AG08396 (cell line): ENCODE results near the gene PHKB.
A peak's percentile ranks its signal among the peaks of the same experiment; 100 is the strongest.
"Not testable (repeated sequence)": the region's sequence is repeated elsewhere in the genome, so short reads cannot be mapped to it uniquely, and the experiment has no call there.

Experiments used
- DNase-seq: peaks from one replicate; pipeline ENCODE4 v3.0.0; 2012; ENCODE audit warnings: low spot score, mixed read lengths

PHKB gene

DNA sequence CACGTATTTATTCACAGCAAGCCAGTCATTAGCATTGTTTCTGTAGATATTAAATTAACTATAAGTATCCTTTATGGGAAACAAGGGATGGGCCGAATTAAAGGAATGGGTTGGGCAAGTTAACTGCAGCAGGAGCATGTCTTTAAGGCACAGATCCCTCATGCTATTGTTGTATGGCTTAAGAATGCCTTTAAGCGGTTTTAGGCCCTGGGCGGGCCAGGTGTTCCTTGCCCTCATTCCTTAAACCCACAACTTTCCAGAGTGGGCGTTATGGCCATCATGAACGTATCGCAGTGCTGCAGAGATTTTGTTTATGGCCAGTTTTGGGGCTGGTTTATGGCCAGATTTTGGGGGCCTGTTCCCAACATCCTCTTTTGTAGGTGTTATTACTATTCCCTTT lies 9.1 kb downstream of the PHKB start:
- no peak for DNase-seq

DNA sequence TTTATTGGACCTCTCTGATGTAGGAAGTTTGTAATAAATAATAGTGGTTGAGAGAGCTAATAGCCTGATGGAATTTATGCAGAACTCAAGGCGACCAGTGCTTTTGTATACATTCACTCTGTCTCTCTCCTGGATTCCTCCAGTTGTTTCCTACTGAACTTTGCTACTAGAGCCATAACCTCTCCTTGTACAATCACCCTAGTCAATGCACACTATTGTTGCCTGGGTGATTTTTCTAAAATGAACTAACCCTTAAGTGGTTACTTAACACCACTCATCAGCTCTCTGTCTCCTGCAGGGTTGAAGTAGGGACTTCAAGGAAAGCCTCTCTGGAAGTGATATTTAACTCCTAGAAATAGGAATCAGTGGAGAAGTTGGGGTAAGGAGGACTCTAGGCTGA lies 9.7 kb downstream of the PHKB start:
- DNase-seq: no peak

DNA sequence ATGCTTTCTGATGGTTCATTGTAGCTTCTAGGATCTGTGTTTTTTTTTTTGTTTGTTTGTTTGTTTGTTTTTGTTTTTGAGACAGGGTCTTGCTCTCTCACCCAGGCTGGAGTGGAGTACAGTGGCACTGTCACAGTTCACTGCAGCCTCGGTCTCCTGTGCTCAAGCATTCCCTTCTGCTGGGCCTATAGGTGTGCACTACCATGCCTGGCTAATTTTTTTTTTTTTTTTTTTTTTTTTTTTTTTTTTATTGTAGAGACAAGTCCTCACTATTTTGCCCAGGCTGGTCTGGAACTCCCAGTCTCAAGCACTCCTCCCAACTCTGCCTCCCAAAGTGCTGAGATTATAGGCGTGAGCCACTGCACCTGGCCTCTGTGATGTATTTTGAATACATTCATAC lies 11.9 kb downstream of the PHKB start:
- DNase-seq: not testable (repeated sequence)

DNA sequence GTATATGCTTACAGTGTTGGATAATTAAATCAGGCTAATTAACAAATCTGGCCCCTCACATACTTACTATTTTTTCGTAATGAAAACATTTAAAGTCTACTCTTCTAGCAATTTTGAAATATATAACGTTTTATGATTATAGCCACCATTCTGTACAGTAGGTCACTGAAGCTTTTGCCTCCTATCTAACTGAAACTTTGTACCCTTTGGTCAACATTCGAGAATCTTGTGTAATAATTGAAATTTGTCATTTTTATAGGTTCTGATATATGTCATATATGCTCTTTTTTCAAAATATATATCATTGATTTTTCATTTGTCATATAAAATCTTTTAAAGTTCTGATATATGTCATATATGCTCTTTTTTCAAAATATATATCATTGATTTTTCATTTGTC lies 12.7 kb downstream of the PHKB start:
- DNase-seq: no peak

DNA sequence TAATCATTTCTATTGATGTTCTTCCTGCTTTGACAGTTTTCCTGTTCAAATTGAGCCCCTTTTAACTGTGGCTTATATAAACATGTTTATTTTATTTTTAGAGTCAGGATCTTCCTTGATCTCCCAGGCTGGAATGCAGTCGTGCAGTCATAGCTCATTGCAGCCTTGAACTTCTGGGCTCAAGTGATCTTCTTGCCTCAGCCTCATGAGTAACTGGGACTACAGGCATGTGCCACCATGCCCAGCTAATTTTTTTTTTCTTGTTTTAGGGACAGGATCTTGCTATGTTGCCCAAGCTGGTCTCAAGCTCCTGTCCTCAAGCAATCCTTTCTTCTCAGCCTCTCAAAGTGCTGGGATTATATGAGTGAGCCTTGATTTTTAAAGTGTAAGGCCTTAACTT lies 14.7 kb downstream of the PHKB start:
- no peak for DNase-seq

DNA sequence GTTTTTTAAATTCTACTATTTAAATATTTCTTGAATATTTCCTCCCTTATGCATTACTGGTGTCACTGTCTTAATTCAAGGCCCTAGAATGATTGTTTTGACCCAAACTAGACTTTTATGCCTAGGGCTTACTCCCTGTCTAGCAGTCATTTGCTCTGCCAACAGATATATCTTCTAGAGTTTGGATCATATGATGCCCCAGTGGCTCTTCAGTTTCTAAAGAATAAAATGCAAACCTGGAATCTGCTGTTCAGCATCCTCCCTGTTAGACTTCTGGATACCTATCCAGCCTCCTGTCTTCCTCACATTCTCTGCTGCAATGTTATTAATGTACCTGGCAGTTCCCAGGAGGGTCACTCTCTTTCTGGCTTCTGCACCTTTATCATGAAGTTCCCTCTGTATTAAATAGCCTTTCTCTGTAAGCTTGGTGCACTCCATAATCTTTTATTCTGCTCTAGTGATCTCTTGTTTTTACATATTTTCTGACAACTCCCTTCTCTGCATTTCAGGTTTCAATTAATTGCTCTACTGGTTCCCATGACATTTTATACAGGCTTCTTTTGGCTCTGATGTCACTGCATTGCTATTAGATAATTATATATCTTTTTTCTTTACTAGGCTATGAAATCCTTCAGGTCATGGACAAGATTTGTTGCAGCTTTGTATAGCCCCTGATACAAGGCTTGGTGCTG lies 15.7 kb downstream of the PHKB start:
- no peak for DNase-seq

DNA sequence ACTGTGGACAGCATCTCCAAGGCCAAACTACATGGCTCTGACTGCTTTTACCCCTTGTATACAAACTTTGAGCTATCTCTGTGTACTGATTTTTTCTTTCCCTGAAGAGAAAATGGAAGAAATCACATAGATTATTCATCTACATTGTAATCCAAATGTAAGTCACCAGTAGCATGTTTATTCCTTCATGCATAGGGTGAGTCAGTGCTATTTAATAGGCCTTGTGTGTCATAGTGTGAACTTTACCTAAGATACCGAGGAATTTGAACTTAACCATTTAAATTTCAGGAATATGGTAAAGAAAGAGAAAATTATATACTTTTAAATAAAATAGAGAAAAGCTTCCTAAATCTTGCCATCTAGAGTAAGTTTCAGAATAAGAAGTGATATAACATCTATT lies 16.5 kb downstream of the PHKB start:
- DNase-seq: no peak

DNA sequence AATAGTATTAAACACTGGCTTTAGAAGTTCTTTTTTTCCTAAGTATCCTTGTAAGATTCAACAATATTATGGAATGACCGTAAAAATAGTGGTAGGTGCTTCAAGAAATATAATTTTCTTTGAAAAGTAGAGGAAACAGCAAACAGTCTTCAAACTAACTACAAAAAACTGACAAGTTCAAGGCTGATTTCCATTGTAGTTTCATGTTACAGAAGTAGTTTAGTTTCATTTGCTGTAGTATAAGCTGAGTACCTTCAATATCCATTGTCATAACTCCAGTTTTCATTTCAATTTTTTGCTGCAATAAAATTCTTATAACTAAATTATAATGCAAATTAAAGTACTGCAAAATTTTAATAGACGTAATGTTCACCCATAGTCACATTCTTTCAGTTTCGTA lies 19.3 kb downstream of the PHKB start:
- DNase-seq: no peak

DNA sequence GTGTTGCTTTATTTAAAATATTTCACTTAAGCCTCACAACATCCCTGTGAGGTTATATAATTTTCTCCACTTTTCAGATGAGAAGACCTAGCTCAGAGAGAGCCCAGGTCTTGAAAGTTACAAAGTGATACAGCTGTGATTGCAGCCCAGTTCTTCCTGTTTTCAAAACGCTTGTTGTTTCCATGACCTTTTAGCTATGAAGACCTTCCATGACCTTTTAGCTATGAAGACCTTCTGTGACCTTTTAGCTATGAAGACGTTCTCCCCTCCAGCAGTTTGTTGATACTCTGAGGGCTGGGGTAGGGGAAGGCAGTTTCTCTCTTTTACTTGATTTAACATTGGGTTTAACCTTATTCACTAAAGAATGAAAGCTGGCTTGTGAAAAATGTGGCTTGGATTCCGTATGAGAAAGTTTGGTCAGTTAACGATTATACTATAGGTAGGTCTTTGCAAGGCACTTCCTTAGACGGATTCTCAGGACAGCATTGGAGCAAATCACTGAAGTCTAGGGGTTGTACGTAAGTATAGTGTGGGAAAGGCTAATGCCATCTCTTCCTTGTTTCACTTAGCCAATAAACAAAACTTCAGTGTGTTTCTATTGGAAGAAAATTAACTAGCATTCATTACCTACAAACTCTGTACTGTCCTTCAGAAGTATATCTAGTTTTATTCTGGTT lies 20.7 kb downstream of the PHKB start:
- no peak for DNase-seq

DNA sequence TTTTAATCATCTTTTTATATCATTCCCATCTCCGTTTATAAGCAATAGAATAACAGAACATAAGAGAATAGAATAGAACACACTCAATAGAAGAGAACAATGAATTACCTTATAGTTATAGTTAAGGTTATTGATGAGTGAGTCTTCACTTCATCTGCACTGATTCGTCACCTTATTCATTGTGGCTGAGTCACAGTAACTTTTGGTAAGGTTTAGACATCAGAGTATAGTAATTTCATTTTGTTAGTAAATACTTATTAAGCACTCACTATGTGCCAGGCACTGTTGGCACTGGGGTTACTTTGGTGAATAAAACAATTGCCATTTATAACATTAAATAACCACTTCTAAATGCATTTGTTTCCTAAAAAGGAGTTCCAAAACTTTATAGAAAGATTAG lies 22.5 kb downstream of the PHKB start:
- no peak for DNase-seq

DNA sequence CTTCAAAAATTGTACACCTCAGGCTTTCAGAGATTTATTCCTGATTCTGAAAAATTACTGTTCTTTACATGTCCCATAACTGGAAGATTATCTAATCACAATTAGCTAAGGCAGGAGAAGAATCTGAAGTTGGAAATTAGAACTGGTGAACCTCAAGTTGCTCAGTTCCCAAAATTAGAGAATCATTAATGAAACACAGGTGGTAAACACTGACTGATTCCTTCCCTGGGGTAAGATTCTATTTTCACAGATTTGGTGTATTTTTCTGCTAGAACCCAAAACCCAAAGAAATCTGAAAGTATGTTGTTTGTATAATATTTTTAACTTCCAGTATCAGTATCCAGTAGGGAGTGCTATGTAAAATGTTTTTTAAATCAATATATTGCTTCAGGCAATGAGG lies 25.7 kb downstream of the PHKB start:
- DNase-seq: no peak

DNA sequence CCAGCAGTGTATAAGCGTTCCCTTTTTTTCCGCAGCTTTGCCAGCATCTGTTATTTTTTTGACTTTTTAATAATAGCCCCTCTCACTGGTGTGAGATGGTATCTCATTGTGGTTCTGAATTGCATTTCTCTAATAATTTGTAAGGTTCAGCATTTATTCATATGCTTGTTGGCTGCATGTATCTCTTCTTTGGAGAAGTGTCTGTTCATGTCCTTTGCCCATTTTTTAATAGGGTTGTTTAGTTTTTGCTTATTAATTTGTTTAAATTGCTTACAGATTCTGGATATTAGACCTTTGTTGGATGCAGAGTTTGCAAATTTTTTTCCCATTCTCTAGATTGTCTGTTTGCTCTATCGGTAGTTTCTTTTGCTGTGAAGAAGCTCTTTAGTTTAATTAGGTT lies 26.9 kb downstream of the PHKB start:
- no peak for DNase-seq

DNA sequence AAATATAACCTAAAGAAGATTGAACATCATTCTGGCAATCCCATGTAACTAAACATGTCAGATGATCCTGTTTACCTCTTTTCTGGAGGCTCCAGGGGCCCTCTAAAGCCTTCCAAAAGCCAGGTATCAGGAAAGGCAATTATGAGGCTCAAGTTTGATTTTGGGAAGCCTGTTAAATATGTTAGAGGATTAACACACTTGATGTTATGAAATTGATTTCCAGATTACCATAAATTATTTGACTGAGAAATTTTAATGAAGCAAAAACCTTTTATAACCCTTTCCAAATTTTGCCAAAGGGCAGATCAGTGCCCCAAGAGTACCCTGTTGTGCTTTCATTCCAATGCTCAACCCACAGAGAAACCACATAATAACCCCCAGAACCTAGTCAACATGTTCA lies 29.3 kb downstream of the PHKB start:
- no peak for DNase-seq

DNA sequence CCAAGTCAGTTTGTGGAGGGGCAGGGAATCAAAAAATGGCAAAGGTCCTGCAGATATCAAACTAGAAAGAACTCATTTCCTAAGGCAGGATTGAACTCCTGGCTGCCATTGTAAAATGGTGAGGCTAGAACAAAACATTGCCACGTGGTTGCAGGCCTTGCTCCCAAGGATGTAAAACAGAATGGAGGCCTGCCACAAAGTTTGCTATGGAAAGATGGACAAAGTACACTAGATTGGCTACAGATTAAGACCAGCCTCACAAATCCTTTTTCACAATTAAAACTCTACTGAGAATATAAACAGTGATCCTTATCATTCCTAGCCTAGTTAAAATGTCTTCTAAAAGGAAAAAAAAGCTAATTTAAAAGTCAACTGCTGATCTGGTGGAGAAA lies 30.9 kb downstream of the PHKB start:
- DNase-seq: no peak

DNA sequence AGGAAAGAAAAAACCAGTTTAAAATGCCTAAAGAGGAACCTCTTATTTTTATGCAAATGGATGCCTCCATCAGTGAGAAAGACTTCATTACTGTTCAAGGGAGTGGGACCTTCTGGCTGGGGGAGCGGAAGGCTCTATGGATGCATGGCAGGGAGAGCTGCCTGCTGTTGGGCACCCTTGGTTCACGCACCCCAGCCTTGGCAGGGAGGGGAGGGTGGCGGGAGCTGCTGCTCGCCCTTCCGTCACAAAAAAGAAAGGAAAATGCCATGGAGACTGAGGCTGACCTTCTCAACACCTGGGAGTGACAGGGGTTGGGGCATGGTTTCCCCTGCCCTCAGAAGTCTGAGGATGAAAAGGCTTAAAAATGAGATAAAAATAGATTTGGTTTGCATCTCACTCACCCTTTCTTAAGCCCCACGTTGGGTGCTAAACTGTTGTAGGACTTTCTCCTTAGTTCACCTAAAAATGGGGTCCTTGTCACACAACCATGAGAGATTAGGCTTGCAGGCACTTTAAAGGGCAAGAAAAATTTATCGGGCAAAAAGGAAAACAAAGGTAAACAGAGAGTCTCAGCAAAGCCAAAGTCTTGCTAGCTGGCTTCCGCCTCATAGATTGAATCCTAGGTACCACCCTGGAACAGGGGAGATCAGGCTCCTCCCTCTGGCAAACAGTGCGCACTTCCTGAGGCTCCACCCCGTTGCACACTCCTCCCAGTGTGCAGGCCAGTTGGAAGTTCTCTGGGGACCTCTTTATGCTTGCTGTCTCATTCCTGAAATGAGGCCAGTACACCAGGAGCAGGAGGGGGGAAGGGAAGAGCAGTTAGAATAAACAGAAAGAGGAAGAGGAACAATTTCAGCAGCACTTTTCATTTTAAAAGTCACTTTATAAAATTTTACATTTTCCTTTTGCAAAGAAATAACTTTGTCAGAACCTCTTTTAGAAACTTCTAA lies 31.6 kb downstream of the PHKB start:
- DNase-seq: peak; percentile 43

DNA sequence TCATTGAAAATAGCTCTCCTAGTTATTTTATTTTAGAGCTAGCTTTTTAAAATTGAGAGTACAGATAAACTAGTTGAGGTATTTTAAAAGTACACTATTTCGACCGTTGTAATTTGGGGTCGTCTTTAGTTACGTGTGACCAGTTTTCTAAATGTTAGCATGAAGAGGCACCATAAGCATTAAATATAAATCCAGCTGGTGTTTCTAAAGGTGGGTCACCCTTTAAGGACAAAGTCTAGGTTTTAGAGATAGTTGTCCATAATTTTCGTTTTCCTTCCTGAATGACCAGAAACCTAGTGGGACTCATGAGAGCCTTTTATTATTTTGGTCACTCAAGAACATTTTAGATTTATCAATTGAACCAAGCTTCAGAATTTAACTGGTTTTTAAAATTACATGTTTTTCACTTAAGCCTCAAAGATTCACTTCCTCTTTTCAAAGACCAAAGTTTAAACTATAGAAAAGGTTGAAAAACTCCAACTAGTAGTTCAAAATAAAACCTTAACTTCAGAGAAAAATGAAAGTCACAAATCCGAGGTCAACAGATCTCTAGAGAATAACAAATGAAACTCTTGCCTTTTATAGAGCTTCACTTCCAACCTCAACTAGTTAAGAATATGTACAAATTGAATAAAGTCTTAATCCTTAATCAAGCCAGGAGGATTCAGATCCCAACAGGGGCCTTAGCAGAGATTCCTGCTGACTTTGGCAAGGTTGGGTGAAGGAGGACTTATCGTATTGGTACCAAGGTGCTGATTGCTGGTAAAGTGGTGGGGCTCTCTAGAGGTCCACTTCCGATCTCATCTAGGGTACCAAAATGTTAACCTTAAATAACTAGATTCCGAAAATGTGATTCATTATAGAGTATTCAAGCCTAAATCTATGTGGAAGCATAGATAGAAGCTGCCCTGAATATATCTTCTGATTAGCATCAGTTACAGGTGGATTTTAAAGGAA lies 32.5 kb downstream of the PHKB start:
- no peak for DNase-seq

DNA sequence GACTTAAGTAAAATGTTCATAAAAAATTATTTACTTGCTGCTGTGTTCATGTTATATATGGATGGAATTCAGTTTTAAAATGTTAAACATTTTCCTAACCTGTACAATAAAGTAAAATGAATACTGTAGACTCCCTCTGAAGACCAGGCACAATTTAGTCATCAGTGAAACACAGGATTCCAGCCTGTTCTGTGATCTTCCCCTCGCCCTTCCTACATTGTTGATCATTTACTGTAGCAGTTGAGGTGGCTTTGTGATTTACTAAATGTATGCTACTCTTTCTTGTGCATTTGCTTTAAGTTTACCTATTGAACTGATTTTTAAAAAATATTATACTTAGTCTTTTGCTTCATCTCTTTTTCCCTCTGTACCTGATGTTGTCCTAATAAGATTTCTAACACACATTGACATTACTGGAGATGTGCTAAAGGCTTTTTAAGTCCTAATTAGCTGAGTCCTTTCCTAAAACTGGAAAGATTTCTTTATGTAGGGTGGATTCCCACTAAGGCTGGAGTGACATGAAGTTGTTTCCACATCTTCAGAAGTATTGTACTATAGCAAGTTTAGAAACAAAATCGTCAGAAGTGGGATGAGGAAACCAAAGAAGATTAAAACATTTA lies 38.1 kb downstream of the PHKB start:
- DNase-seq: no peak

DNA sequence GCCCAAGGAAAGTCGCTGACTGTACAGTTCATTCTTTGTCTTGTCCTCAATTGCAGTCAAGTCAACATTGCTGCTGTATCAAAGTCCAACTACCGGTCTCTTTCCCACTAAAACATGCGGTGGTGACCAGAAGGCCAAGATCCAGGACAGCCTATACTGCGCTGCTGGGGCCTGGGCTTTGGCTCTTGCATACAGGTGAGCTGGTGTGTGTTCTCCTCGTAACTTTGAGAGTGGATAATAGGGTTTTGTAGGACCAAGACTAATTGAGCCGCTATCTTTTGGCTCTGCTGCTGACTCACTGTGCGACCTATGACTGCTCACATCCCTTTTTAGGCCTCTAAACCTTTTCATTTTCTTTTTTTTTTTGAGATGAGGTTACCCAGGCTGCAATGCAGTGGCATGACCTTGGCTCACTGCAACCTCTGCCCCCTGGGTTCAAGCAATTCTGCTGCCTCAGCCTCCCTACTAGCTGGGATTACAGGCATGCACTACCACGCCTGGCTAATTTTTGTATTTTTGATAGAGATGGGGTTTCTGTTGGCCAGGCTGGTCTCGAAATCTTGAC lies 38.7 kb downstream of the PHKB start:
- no peak for DNase-seq

DNA sequence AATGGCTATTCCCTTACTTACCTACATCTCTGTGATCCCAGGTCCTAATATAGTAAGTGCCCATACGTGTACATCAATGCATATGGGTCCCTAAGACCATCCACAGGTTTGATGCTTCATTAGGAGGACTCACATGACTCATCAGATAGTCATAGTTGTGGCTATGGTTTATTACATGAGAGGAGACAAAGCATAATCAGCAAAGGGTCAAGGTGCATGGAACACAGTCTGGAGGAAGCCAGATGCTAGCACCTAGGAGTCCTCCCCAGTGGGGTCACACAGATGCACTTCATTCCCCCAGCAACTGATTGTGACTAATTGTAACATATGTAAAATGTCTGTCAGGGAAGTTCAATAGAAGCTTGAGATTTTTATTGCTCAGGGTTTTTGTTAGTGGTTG lies 42.8 kb downstream of the PHKB start:
- peak; percentile 10 for DNase-seq

DNA sequence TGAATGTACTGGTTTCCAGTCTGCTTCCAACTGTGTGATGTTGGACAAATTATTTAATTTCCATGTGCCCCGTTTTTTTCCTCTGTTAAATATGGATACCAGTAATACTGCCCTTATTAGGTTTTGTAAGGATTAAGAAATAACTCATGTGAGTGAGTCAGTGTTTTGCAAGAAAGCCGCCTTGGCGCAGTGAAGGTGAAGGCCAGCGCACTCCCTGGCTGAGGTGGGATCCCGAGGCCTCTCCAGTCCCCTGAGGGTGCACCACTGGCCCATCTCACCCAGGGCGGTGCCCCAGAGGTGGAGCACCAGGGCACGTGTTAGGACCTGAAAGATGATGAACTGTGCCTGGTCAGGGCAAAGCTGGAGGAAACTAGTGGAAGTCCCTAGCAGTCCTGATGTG lies 43.5 kb downstream of the PHKB start:
- no peak for DNase-seq

DNA sequence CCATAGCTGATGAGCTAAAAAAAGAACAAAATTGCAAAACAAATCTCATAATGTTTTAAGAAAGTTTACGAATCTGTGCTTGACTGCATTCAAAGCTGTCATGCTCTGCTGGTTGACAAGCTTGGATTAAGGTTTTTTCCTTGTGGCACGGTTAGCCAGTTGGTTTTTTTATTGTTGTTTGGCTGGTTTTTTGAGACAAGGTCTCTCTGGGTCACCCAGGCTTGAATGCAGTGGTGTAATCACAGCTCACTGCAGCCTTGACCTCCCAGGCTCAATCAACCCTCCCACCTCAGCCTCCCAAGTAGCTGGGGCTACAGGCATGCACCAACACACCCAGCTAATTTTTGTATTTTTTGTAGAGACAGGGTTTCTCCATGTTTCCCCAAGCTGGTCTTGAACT lies 45.7 kb downstream of the PHKB start:
- DNase-seq: no peak
